Measurements from ENCODE around the gene DRG1.
"Not testable (repeated sequence)": the region's sequence is repeated elsewhere in the genome, so short reads cannot be mapped to it uniquely, and the experiment has no call there.

Gene DRG1

GRCh38 chr22:31443516-31443915 lies 44.1 kb downstream of the DRG1 start:
- no peak for DNase-seq

GRCh38 chr22:31445642-31446041 lies 46.2 kb downstream of the DRG1 start:
- no peak for DNase-seq

GRCh38 chr22:31446208-31446607 lies 46.8 kb downstream of the DRG1 start:
- DNase-seq, result no peak

- no peak for DNase-seq
These were observed 47.4 kb downstream of the DRG1 start for GRCh38 chr22:31446767-31447166.

- DNase-seq, result no peak
These were observed 47.9 kb downstream of the DRG1 start for GRCh38 chr22:31447337-31447736.

DNA sequence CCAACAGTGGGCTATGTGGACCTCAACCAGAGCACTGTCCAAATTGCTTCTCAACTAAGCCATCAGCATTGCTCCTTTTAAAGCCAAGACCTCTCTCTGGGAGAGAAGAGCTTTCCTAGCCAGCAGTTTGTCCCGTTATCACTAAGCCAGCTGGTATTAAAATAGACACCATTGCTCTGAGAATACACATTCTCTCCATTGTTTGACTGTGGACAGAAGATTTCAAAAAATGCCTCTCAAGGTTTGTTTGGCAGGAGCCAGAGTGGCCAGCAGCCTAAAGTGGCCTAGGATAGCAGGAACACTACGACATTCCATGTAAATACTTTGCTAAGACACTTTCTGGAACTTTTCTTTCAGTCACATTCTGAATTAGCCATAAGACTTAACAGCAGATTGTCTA lies 49.0 kb downstream of the DRG1 start:
- no peak for DNase-seq

- DNase-seq, result peak; percentile 80
These were observed 50.1 kb downstream of the DRG1 start for GRCh38 chr22:31449506-31449905.

GRCh38 chr22:31451709-31452571 lies 52.5 kb downstream of the DRG1 start:
- peak; percentile 29 for DNase-seq

- no peak for DNase-seq
These were observed 62.3 kb downstream of the DRG1 start for GRCh38 chr22:31461699-31462098.

DNA sequence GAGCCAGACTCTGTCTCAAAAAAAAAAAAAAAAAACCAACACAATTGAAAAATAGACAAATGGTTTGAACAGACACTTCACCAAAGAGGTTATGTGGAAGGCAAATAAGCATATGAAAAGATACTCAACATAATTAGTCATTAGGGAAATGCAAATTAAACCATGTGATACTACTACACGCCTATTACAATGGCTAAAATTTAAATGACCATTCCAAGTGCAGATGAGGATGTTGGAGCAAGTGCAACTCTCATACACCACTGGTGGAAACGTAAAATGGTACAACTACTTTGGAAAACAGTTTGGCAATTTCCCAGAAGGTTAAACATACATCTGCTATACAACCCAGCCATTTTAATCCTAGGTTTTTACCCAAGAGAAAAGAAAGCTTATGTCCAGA lies 65.9 kb downstream of the DRG1 start:
- no peak for DNase-seq

DNA sequence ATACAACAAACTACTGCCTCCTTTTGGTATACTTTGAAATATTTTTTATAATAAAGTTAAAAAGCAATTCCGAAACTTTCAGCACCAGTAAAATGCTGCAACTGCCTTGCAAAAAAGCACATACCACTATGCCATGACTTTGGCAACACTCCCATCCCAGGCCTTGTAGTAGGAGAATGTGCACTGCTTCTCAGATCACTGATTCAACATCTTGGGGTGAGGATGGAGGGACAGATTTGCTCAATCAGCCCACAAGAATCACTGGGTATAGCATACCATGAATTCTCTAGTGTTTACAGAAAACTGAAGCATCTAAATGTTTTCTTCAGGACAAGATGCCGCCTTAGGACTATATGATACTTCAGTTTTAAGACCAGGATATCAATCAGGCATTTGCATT lies 75.3 kb downstream of the DRG1 start:
- DNase-seq, result no peak

- no peak for DNase-seq
These were observed 76.4 kb downstream of the DRG1 start for GRCh38 chr22:31475800-31476199.

DNA sequence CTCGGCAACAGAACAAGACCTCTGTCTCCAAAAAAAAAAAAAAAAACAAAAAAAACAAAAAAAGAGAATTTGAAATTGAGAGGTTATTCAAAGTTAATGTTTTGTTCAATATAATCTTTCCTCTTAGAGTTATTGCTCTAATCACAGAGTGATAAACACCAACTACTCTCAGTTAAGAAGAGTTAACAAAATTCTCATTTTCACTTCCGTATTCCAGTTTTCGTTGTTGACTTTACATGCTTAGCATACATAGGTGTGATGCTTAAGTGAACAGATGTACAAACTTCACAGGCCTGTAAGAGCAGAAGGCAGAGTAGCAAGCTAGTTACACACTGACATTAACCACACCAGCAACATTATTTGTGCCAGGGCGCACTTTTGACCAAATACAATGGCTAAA lies 77.9 kb downstream of the DRG1 start:
- no peak for DNase-seq

DNA sequence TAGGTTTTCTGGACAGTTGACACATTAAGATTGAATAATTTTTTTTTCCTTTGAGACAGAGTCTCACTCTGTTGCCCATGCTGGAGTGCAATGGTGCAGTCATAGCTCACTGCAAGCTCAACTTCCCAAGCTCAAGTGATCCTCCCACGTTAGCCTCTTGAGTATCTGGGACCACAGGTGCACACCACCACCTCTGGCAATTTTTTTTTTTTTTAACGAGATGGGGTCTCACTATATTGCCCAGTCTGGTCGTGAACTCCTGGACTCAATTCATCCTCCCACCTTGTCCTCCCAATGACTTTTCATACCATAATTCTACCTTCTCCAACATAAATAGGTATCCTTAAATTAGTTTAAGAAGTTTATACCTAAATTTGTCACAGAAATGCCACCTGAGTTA lies 81.7 kb downstream of the DRG1 start:
- DNase-seq, result no peak

GRCh38 chr22:31482470-31482869 lies 83.1 kb downstream of the DRG1 start:
- not testable (repeated sequence) for DNase-seq

Measured in MV-4-11 (cell line).